ENCODE results near the gene MFSD2A. TPM values are rescaled to one million over a fixed set of nuclear protein-coding genes. Genes with fewer than 3 reads are reported as not detected.

MFSD2A gene
- total and polyA plus RNA-seq, 9 of the 15 experiments (the other 6 are each of a cell fraction or from before 2014, with no cell fraction given), result 0.06 to 0.40 (median 0.15) TPM; not detected in 4

DNA sequence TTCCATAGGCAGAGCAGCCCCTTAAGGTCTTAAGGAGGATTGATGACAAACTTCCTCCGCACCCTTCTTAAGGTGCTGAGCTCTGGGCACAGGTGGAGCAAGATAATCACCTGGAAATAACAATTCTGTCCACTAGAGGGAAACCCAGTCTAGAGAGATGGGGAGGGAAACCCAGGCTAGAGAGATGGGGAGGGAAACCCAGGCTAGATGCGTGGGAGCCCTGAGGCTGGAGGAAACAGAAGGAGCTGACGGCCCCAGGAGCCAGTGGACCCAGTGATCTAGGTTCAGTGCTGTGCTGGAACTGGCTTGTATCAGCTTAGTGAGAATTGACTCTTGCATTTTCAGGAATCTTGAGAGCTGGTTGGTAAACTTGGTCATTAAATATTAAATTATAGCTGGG, 35.4 kb upstream of the MFSD2A start (continued):
- TF ChIP-seq, protein P1, sequence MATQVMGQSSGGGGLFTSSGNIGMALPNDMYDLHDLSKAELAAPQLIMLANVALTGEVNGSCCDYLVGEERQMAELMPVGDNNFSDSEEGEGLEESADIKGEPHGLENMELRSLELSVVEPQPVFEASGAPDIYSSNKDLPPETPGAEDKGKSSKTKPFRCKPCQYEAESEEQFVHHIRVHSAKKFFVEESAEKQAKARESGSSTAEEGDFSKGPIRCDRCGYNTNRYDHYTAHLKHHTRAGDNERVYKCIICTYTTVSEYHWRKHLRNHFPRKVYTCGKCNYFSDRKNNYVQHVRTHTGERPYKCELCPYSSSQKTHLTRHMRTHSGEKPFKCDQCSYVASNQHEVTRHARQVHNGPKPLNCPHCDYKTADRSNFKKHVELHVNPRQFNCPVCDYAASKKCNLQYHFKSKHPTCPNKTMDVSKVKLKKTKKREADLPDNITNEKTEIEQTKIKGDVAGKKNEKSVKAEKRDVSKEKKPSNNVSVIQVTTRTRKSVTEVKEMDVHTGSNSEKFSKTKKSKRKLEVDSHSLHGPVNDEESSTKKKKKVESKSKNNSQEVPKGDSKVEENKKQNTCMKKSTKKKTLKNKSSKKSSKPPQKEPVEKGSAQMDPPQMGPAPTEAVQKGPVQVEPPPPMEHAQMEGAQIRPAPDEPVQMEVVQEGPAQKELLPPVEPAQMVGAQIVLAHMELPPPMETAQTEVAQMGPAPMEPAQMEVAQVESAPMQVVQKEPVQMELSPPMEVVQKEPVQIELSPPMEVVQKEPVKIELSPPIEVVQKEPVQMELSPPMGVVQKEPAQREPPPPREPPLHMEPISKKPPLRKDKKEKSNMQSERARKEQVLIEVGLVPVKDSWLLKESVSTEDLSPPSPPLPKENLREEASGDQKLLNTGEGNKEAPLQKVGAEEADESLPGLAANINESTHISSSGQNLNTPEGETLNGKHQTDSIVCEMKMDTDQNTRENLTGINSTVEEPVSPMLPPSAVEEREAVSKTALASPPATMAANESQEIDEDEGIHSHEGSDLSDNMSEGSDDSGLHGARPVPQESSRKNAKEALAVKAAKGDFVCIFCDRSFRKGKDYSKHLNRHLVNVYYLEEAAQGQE (IDR thresholded peaks at IDR 0.05; ENCODE audit: borderline replicate concordance), result peak; percentile 87
- TF ChIP-seq, protein P1 (CRISPR knock-in tag; IDR thresholded peaks at IDR 0.05; ENCODE audit: low read depth), result no peak
- TF ChIP-seq EGR1 (conservative IDR thresholded peaks at IDR 0.05), result peak; percentile 74
- TF ChIP-seq ZNF384 (IDR thresholded peaks at IDR 0.05; ENCODE audit: low read depth, low read length), result 0 out of 2 replicates have a peak, but pooled peaks have one; percentile 36
- TF ChIP-seq, protein P2, sequence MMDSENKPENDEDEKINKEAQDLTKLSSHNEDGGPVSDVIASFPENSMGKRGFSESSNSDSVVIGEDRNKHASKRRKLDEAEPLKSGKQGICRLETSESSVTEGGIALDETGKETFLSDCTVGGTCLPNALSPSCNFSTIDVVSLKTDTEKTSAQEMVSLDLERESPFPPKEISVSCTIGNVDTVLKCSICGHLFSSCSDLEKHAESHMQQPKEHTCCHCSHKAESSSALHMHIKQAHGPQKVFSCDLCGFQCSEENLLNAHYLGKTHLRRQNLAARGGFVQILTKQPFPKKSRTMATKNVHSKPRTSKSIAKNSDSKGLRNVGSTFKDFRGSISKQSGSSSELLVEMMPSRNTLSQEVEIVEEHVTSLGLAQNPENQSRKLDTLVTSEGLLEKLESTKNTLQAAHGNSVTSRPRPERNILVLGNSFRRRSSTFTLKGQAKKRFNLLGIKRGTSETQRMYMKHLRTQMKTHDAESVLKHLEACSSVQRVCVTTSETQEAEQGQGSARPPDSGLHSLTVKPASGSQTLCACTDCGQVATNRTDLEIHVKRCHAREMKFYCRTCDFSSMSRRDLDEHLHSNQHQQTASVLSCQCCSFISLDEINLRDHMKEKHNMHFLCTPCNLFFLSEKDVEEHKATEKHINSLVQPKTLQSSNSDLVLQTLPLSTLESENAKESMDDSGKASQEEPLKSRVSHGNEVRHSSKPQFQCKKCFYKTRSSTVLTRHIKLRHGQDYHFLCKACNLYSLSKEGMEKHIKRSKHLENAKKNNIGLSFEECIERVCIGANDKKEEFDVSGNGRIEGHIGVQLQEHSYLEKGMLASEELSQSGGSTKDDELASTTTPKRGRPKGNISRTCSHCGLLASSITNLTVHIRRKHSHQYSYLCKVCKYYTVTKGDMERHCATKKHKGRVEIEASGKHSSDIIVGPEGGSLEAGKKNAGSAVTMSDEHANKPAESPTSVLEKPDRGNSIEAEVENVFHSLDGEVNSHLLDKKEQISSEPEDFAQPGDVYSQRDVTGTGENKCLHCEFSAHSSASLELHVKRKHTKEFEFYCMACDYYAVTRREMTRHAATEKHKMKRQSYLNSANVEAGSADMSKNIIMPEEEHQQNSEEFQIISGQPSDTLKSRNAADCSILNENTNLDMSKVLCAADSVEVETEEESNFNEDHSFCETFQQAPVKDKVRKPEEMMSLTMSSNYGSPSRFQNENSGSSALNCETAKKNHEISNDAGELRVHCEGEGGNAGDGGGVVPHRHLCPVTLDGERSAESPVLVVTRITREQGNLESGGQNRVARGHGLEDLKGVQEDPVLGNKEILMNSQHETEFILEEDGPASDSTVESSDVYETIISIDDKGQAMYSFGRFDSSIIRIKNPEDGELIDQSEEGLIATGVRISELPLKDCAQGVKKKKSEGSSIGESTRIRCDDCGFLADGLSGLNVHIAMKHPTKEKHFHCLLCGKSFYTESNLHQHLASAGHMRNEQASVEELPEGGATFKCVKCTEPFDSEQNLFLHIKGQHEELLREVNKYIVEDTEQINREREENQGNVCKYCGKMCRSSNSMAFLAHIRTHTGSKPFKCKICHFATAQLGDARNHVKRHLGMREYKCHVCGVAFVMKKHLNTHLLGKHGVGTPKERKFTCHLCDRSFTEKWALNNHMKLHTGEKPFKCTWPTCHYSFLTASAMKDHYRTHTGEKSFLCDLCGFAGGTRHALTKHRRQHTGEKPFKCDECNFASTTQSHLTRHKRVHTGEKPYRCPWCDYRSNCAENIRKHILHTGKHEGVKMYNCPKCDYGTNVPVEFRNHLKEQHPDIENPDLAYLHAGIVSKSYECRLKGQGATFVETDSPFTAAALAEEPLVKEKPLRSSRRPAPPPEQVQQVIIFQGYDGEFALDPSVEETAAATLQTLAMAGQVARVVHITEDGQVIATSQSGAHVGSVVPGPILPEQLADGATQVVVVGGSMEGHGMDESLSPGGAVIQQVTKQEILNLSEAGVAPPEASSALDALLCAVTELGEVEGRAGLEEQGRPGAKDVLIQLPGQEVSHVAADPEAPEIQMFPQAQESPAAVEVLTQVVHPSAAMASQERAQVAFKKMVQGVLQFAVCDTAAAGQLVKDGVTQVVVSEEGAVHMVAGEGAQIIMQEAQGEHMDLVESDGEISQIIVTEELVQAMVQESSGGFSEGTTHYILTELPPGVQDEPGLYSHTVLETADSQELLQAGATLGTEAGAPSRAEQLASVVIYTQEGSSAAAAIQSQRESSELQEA (IDR thresholded peaks at IDR 0.05; ENCODE audit: low read depth), result no peak
- 0 out of 2 replicates have a peak, but pooled peaks have one; percentile 21 for TF ChIP-seq TEAD4 (IDR thresholded peaks at IDR 0.05; ENCODE audit: low read length)
- TF ChIP-seq TEAD4 (CRISPR knock-in tag; IDR thresholded peaks at IDR 0.05; ENCODE audit: borderline replicate concordance), result no peak
- no peak for TF ChIP-seq RFX1 (IDR thresholded peaks at IDR 0.05)
- TF ChIP-seq TCF3 (CRISPR knock-in tag; IDR thresholded peaks at IDR 0.05), result peak; percentile 26; the same call in 1 of the 2 replicates
- TF ChIP-seq NRF1 (conservative IDR thresholded peaks at IDR 0.05 in 1 of 2, IDR thresholded peaks at IDR 0.05 in 1 of 2), result peak; percentile 25 to 30; a peak in 2 of 4 replicates
- TF ChIP-seq COPS2 (conservative IDR thresholded peaks at IDR 0.05), result no peak
- TF ChIP-seq ZNF165 (CRISPR knock-in tag; IDR thresholded peaks at IDR 0.05; ENCODE audit: borderline replicate concordance), result no peak
- 0 out of 2 replicates have a peak, but pooled peaks have one; percentile 71 for TF ChIP-seq NR1H2 (CRISPR knock-in tag; IDR thresholded peaks at IDR 0.05)
- TF ChIP-seq PHTF2 (CRISPR knock-in tag; IDR thresholded peaks at IDR 0.05), result no peak

All from K562 (cell line).